GM19438 (cell line): ENCODE measurements around the gene PIEZO1.
"Not testable (repeated sequence)": the region's sequence is repeated elsewhere in the genome, so short reads cannot be mapped to it uniquely, and the experiment has no call there.

Source experiments
- ATAC-seq: cut with Tn5 transposase; IDR thresholded peaks from one replicate; pipeline ENCODE4 v1.9.1; 2021; ENCODE audit warnings: low read depth; ENCODE audit not compliant: unreplicated experiment

PIEZO1 gene

GRCh38 chr16:88783391-88784073, 1.5 kb downstream of the PIEZO1 start:
- no peak for ATAC-seq

GRCh38 chr16:88782454-88783390, 2.3 kb downstream of the PIEZO1 start:
- ATAC-seq: no peak

GRCh38 chr16:88781140-88782077, 3.6 kb downstream of the PIEZO1 start:
- no peak for ATAC-seq

GRCh38 chr16:88780142-88781062, 4.6 kb downstream of the PIEZO1 start:
- ATAC-seq: no peak

- no peak for ATAC-seq
Observed at GRCh38 chr16:88779406-88780141, 5.4 kb downstream of the PIEZO1 start.

- no peak for ATAC-seq
Observed at GRCh38 chr16:88778541-88779065, 6.4 kb downstream of the PIEZO1 start.

GRCh38 chr16:88778271-88778525, 6.8 kb downstream of the PIEZO1 start:
- no peak for ATAC-seq

- no peak for ATAC-seq
Observed at GRCh38 chr16:88777471-88778270, 7.3 kb downstream of the PIEZO1 start.

GRCh38 chr16:88775825-88776224, 9.2 kb downstream of the PIEZO1 start:
- ATAC-seq: no peak

GRCh38 chr16:88774544-88775393, 10.3 kb downstream of the PIEZO1 start:
- ATAC-seq: no peak

GRCh38 chr16:88773812-88774291, 11.2 kb downstream of the PIEZO1 start:
- ATAC-seq: no peak

GRCh38 chr16:88772871-88773811, 11.9 kb downstream of the PIEZO1 start:
- no peak for ATAC-seq

GRCh38 chr16:88771781-88772180, 13.2 kb downstream of the PIEZO1 start:
- ATAC-seq: not testable (repeated sequence)

- ATAC-seq: no peak
Observed at GRCh38 chr16:88771294-88771772, 13.7 kb downstream of the PIEZO1 start.

- no peak for ATAC-seq
Observed at GRCh38 chr16:88770461-88771293, 14.3 kb downstream of the PIEZO1 start.
